ENCODE results near the gene RPL38.

DNA sequence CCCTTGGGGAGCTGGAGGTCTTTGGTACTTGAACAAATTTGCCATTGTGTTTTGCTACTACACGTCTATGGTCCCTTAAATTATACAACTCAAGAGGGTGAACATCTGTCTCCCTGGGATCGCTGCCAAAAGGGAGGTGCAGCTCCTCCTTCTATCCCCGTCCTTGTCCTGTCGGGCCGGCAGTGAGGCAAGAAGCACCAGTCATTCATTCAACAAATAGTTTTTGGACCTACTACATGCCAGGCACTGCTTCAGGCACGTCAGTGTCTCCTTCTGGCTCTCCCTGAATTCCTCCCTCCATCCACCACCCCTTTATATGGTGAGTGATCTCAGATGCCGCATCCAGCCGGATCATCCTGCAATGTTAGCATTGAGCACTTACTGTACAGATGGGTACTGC, 2.2 kb upstream of the RPL38 start:
- no peak for TF ChIP-seq POU2F2 (IDR thresholded peaks at IDR 0.05; ENCODE audit: low read depth, low read length)
- TF ChIP-seq POLR2A (IDR thresholded peaks at IDR 0.05; ENCODE audit: low read depth, low read length) = no peak
- no peak for TF ChIP-seq POLR2AphosphoS5 (IDR thresholded peaks at IDR 0.05; ENCODE audit: low read depth, low read length)
- TF ChIP-seq TAF1 (IDR thresholded peaks at IDR 0.05; ENCODE audit: low read depth, low read length) = no peak
- TF ChIP-seq PAX5 (IDR thresholded peaks at IDR 0.05; ENCODE audit: insufficient read depth, low read length, severe bottlenecking) = no peak
- no peak for TF ChIP-seq SPI1 (IDR thresholded peaks at IDR 0.05; ENCODE audit: low read depth, low read length)
